Endothelial cell of hepatic sinusoid (primary cell): ENCODE measurements around the gene PHF21A.
"Not testable (repeated sequence)": the region's sequence is repeated elsewhere in the genome, so short reads cannot be mapped to it uniquely, and the experiment has no call there.

Source experiments
- in situ Hi-C: cut with HindIII; loops from 2 replicates; pipeline ENCODE4 v1.10.0; 2017; ENCODE audit warnings: low sequenced_read_pairs

Gene PHF21A

GRCh38 chr11:46121724-46122477 lies 647 bp upstream of the PHF21A start:
- in situ Hi-C loops, result no loop called here

DNA sequence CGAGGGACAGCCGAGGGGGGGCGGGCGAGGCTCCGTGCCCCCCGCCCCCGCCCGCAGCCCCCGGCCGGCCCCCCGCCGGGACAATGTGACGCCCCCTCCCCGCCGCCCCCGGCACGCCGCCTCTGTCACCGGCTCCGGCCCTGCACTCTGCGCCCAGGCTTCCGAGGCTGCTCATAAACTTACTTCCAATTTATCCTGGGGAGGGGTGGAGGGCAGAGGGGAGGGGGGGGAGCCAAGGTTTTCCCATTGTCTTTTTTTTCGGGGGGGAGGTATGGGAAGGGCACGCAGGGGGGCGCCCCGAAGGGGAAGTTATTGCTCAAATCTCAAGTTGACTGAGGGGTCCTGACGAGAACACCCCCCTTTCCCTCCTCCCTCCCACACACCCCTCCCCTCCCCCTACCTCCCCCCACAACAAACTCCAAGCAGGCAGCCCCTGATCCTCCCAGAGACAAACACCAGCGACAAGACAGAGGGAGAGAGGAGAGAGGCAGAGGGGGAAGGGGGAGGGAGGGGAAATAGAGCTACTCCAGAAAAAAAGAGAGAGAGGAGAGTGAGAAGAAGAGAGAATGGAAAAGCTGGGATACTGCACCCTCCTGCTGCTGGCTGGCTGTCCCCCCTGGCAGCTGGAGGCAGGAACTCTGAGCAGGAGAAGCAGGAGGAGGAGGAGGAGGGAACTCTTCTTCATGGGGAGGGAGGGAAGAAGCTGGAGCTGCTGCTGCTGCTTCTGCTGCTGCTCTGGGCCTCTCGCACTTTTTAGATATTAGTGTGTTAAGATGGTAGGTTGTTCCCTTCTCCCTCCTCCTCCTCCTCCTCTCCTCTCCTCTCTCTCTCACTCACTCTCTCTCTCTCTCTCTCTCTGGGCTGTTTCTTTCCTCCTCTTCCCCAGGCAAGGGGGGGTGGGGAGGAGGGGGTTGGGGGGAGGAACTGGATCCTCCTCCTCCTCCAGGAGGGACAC lies 631 bp downstream of the PHF21A start:
- in situ Hi-C loops, result no loop called here

DNA sequence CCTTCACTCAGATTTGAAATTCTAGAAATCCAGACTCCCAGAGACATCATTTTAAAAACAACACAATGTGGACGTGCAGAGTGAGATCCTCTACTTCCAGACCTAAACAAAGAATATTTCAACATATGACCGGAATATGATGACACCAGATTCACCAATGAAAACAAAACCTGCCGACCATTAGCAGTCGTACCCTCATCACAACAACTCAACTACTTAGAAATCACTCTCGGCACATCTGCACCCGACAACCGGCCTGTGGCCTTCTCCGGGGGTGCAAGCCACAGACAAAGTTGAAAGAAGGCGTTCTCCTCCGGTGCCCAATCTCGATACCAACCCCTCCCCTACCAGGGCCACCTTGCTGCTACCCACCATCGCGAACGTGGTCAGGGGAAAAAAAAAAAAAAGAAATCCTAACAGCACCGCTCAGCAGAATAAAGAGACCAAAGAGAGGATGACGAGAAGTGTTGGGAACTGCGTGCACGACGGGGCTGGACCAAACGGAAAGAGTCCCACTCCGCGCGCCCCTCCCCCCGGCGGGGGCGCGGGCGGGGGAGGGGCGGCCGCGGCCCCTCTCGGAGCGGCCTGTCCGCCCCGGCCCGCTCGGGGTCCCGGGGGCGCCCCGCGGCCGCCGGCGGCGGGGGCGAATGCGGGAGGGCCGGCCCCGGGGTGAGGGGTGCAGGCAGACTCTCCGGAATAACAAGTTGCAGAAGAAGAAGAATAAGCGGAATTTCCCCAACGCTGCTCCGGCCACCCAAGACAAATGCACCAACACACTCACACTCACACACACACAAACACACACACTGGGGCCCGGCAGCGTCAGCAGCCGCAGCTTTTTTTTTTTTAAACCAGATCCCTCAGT lies 1.7 kb downstream of the PHF21A start:
- in situ Hi-C loops, result no loop called here

GRCh38 chr11:46118702-46119351 lies 2.4 kb downstream of the PHF21A start:
- in situ Hi-C loops, result no loop called here

DNA sequence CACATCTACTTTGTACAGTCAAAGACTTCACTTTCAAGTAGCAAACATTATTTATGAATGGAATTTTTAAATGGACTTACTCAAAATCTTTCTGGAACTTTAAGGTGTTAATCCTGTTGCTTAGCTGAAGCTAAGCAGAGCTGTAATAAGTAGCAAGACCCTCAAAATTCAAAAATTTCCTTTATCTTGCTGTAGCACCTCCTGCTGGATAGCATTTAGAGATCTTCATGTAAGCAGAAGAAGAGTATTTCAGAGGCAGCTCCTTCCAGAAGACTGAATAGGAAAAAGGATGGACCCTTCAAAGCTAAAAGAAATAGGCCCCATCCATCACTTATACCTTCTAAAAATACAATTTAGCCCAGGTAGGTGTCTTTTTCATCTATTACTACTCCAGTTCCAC lies 3.4 kb downstream of the PHF21A start:
- in situ Hi-C loops, result no loop called here

DNA sequence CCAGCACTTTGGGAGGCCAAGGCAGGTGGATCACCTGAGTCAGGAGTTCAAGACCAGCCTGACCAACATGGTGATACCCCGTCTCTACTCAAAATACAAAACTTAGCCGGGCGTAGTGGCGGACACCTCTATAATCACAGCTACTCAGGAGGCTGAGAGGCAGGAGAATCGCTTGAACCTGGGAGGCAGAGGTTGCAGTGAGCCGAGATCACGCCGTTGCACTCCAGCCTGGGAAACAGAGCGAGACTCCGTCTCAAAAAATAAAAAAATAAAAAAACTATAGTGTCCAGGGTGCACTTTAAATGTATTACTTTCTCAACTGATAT lies 4.6 kb downstream of the PHF21A start:
- in situ Hi-C loops, result not testable (repeated sequence)

DNA sequence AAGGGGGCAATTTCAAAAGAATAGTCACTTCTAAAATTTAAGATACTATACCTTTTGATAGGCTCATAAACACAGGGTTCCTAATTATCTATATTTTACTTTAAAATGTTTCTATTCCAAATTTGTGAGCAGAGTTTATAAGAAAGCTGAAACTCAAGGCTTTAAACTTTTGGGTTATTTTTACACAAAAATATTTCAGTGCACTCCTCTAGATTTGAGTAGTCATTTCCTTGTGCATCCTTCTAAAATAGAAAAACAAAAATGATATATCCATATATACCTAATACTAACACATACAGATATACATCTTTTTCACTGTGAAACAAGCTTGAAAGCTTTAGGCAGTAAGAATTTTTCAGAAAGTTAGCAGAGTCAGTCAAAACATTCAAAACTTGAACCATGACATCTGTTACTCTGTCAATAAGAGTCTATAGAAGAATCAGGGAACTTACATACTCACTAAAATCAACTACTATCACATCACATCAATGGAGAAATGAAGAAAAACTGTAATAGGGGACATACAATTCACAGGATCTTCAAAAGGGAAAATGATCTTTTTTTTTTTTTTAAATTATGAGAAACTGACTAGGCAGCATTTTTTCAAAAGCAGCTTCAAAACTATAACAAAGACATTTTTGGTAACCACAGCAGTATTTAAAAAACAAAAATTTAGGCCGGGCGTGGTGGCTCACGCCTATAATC lies 5.1 kb downstream of the PHF21A start:
- in situ Hi-C loops, result no loop called here

DNA sequence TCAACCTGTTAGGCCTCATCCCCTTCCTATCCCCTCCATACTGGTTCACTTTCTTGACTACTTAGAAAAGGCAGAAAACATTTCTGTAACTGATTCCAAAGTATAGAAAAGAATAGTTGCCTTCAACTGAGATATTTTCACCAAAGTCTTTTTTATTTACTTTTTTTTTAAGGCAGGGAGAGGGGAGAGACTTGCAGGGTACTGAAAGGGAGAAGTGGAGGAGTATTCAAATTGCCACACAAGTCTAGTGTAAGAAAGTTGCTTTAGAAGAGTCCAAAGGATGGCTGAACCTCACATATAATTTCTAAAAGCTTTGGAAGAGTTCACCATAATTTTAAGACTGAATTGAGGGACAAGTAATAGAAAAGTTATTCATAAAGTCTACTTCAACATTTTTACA lies 6.3 kb downstream of the PHF21A start:
- in situ Hi-C loops, result no loop called here

DNA sequence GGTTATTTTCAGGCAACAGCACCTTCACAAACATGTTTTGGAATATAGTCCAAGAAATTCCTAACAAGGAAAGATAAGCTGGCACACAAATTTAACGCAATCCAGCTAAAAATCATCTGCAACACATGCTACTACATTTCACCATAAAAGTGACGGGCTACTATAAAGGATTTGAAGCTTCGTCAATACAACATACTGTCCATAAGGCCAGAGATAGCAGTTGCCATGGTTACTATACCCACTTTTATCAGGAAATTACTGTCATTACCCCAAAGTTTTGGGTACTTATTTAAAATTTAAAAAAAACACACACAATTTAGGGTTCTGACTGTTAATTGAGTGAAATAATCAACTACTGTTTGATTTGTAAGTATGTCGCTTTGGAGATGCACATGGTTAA lies 6.9 kb downstream of the PHF21A start:
- in situ Hi-C loops, result no loop called here

DNA sequence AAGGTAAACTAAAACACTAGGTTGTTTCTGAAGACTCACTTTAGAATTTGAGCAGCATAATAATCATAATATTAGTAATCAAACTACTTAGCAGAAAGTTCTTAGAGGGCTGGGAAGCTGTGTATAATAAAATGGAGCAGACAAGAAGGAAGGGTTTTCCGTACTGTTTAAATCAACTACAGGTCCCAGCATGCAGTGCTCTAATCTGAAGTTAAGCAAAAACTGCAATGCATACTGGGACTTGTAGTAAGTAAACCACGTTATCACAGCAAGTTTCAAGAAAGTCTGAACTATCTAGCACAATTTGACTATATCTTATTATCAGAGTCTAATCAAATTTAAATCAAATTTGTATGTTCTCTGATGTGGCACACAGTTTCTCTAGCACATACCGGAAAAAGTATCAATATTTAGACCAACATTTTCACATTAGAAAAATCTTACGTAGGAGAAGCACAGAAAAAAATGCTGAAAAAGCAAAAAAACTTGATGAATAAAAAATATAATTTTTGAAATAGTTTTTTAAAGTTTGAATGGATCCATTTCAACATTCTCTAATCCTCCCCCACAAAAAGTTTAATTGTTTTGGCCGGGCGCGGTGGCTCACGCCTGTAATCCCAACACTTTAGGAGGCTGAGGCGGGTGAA lies 8.2 kb downstream of the PHF21A start:
- in situ Hi-C loops, result no loop called here

DNA sequence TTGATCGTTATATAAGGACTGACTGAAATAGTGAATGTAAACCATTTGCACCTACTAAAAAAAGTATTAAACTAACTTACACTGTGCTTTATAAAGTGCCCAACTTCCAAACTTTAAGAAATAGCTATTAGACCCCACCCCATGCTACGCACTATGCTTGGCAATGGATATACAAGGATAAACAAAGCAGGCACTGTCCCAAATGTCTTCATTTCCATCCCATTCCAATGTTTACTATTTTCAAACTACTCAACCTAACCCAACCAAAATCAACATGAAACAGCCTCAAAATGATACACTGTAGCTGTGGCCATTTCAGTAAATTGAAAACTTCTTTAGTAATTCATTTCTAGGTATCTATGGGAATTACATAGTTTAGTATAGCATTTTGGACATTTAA lies 12.5 kb downstream of the PHF21A start:
- in situ Hi-C loops, result no loop called here

DNA sequence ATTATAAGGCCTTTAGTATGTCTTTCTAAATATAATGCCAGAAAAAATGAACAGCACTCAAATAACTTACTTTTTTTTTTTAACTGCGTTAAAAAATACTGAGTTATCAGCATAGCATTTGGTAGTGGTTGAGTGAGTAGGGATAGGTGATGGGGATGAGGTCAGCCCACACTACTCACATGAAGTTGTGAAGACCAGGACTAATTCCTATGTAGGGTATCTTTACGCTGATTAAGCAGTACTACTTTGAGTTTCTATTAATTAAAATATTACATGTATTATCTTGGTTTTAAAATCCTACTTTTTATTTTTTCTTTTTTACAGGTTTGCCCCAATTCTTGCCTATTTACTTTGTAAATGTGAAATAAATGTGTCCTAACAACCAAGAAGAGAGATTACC lies 13.5 kb downstream of the PHF21A start:
- in situ Hi-C loops, result no loop called here

DNA sequence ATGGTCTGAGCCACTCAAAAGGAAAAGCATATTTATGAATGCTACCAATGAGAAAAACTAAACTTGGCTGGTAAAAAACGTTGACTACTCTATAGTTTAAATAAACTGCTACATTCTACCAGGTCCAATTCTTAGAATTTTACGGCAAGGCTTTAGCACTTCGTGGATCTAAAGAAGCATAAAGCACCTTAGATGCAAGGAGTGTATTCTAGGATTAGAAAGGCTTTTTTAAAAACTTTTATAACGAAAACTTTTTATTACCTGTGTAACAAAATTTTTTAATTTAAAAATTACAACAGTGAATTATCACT lies 13.9 kb downstream of the PHF21A start:
- in situ Hi-C loops, result no loop called here

DNA sequence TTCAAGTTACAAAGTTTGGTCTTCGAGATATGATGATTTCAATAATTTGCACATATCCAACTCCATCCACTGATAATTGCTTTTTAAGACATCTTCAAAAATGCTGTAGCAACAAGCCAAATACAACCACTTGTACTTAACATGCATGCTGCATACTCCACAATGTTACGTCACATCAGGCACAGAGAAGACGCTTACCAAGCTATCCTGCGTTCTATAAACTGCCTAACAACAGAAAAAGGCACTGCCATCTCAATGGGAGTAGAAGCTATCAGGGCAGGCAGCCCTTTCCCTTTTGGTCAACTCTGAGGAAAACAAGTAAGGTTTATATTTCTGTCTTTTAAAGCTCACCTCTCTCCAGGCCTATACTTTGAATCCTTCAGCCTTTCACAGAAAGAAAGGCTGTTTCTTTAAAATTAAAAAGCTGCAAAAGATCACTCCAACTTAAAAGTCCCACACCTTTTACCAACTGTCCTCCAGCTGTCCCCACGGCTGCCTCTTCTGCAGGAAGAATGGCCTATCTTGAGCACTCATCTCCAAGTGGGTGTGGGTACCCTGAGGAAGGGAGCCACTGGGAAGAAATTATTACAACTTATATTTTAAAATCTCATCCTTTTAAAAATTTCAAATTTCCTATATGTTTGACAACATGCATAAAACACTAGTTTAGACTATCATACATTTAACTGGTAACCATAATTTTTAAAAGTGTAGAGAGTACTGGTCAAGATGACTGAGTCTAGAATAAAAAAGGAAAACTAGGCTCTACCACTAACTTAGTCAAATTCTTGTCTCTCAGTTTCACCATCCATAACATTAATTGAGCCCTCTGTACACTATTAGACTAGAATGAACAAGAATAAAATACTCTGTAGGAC lies 14.5 kb downstream of the PHF21A start:
- in situ Hi-C loops, result no loop called here

DNA sequence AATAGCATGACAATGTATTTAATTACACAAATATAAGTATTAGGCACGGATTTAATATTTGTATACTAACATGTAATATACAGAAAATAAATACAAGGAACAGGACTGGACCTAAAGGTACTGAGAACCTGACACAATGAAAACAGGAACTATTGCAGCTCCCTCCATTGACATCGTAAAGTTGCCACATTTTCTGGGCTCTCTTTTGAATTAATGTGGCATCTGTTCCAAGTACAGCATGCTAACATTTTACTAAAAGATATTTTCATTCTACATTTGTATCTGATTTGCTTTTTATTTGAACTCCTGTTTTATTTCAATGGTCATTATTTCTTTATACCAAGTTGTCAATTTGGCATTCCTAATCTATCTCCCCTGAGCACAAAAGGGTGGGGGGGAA lies 15.3 kb downstream of the PHF21A start:
- in situ Hi-C loops, result no loop called here

GRCh38 chr11:46105134-46105628 lies 16.1 kb downstream of the PHF21A start:
- in situ Hi-C loops, result no loop called here

GRCh38 chr11:46102843-46103242 lies 18.4 kb downstream of the PHF21A start:
- in situ Hi-C loops, result no loop called here

GRCh38 chr11:46100670-46101069 lies 20.6 kb downstream of the PHF21A start:
- in situ Hi-C loops, result no loop called here

DNA sequence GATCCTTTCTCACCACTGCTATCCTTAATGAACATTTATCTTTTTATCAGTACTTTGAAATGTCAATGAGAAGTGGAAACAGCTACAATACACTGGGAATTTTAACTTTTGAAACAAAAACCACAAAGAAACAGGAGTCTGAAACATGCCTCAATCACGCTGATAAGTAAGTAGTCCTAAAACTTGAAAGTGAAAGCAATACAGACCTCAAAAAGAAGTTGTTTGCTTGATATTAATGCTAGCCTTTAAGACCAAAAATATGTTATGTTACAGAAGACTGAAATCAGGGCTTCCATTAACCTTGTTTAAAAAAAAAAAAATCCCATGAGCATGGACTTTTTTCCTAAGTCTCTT lies 21.3 kb downstream of the PHF21A start:
- in situ Hi-C loops, result no loop called here
